Aorta (tissue), 5 donors: ENCODE data around the gene ZNF22. TPM values are rescaled to one million over a fixed set of nuclear protein-coding genes. Genes with fewer than 3 reads are reported as not detected.
A peak's percentile ranks its signal among the peaks of the same experiment; 100 is the strongest.

Experiments used
- ATAC-seq: fragments of 200-7000 bp; cut with Tn5 transposase; one replicate; pipeline ENCODE4 v1.9.1; 2022; ENCODE audit warnings: moderate library complexity; ENCODE audit not compliant: low FRiP score
- DNase-seq, 2 donors: peaks; one replicate each; pipeline ENCODE4 v3.0.0-alpha.2; 2020
- H3K27ac ChIP-seq, 2 donors: one replicate each; pipeline ENCODE4 v1.5.1; 2013; ENCODE audit warnings: low read length in 2 of 2, mild to moderate bottlenecking in 2 of 2, moderate library complexity in 2 of 2, control low read depth in 1 of 2, inconsistent platforms in 1 of 2, low read depth in 1 of 2
- H3K27me3 ChIP-seq, 2 donors: one replicate each; pipeline ENCODE4 v1.6.1; 2013; ENCODE audit warnings: control low read depth in 1 of 2, low read length in 1 of 2, mild to moderate bottlenecking in 1 of 2, moderate library complexity in 1 of 2; ENCODE audit not compliant: insufficient read depth in 2 of 2, control insufficient read depth in 1 of 2
- H3K36me3 ChIP-seq, 2 donors: one replicate each; pipeline ENCODE4 v1.6.1; 2013; ENCODE audit warnings: control low read depth in 1 of 2, low read length in 1 of 2, mild to moderate bottlenecking in 1 of 2; ENCODE audit not compliant: insufficient read depth in 2 of 2, control insufficient read depth in 1 of 2
- H3K4me1 ChIP-seq, 2 donors: one replicate each; pipeline ENCODE4 v1.6.1; 2013; ENCODE audit warnings: low read length in 2 of 2, control low read depth in 1 of 2, mild to moderate bottlenecking in 1 of 2, moderate library complexity in 1 of 2; ENCODE audit not compliant: insufficient read depth in 2 of 2, control insufficient read depth in 1 of 2
- H3K4me3 ChIP-seq, 2 donors: one replicate each; pipeline ENCODE4 v1.5.1; 2013; ENCODE audit warnings: low read length in 2 of 2, control low read depth in 1 of 2, mild to moderate bottlenecking in 1 of 2
- H3K9me3 ChIP-seq: one replicate; pipeline ENCODE4 v1.6.1; 2013; ENCODE audit warnings: mild to moderate bottlenecking, low read length; ENCODE audit not compliant: control insufficient read depth
- WGBS, 2 donors: extraction: QIAGEN DNeasy Blood & Tissue Kit; methylation state at CpG; one replicate each; pipeline ENCODE4 v1.1.7; 2013; 5-methylcytosine and 5-hydroxymethylcytosine counted together
- intact Hi-C, 2 donors: fragments of 100-400 bp; cut with DNase I; formaldehyde crosslinking; loops; one replicate each; pipeline versions ENCODE4 v1.14.2 to v1.15.0; 2022
- polyA plus RNA-seq, 2 donors: library from polyadenylated mRNA; stranded (reverse); fragments of 200-250 nt; gene quantifications; one replicate each; pipeline ENCODE4 v1.2.3, GENCODE V29; 2013
- total RNA-seq, 2 donors: library from RNA; stranded (reverse); fragmentation: NEBNext Ultra II Directional; extraction: Animal tissue kit (Norgen Biotek cat#: 25700); gene quantifications; one replicate each; pipeline ENCODE4 v1.2.1, GENCODE V29; 2021
- donor health status: healthy with polysubstance abuse.
- donor health status: Bipolar disorder and iron deficiency.
- donor health status: DM: no; HTN: no; CAD: no.
- donor health status: DM: no; HTN: no; CAD: no.
- donor health status: DM: yes; HTN: yes; CAD: no.

The ZNF22 gene
- total and polyA plus RNA-seq, 4 donors, result 12.4 to 20.9 (median 19.9) TPM

DNA sequence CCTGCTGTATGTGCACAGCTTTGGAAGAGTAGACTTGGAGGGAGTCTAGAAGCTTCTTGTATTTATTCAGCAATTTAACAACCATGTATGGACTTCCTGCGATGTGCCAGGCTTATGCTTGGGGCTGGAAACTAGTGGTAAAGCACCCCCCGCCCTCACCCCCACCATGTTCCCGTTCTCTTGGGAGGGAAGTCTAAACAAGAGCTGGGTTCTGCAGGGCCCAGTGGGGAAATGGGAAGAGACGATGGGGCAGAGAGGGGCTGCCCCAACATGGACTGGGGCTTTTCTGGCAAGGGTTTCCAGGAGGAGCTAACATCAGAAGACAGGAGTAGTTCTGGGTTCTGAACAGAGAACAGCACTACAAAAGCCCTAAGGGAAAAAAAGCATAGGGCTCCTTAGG is 33.1 kb upstream of the ZNF22 start:
- H3K27me3 ChIP-seq, result no peaks in the 10 kb centered on the region
- ATAC-seq (no peak), DNase-seq (peak in 1 of 2 donors; percentile 81)
- H3K4me1 ChIP-seq, result no peaks in the 10 kb centered on the region
- peaks cover 0 to 4% of the 10 kb centered on the region in 2 donors for H3K36me3 ChIP-seq
- H3K9me3 ChIP-seq, result no peaks in the 10 kb centered on the region
- H3K27ac ChIP-seq, result no peak overlapping the region
- no peak overlapping the region for H3K4me3 ChIP-seq
- 41 to 47% methylated on average over 4 of the region's 4 CpGs for WGBS, 2 donors
- intact Hi-C loops, result no loop called here

DNA sequence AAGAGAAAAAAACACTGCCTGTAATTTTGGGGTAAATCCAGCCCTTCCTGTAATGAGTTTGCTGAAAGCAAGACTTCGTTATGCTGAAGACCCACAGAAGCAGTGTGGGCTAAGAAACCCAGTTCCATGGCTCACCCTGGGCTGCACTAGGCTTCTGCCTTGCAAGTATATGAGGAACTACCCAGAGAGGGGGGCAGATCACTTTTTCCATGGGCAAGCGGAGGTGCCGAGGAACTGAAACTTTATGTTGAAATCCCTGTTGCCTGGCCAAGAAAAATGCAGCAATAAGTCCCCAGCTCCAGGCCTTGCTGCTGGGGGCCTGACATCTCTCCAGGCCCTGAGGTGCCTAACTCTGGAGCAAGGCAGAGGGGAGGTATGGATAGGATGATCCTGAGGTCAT is 32.6 kb upstream of the ZNF22 start:
- 2 to 7% methylated on average over 3 of the region's 3 CpGs for WGBS, 2 donors
- intact Hi-C loops, result no loop called here

DNA sequence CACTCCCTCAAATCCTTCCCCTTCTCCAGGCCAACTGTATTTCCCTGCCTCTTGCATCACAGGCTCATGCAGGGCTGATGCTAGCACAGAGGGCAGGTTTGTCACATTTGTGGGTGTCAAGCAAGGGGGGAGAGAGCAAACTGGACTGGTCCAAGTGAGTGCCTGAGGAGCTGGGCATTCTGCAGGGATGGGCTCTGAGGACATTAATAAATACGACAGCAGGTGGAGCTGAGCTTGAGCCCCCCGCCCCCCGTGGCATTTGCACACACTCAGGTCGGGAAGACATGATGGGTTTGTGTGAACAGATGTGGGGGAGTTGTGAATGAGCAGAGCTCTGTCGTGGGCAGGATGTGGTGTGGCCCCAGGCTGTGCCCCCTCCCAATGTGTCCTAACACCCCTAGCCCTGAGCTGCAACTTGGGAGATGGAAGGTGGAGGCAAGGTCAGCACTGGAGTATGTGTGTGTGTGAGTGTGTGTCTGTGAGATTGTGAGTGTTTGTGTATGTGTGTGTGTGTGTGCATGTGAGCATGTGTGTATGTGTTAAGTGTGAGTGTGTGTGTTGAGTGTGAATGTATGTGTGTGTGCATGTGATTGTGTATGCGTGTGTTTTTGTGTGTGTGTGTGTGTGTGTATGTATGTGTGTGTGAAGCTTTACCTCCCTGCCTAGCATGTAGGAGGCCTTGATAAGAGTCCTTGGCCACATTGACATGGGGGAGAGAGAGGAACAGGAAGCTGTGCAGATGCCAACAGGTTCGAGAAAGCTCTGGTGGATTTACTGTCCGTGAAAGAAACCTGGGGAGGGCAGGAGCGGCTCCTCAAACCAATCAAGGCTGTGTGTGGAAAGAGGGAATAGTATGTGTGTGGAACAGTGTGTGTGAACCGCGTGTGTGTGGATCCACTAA is 32.0 kb upstream of the ZNF22 start:
- intact Hi-C loops, result no loop called here
- Histone ChIP-seq H3K4me3 (no peak overlapping the region), H3K9me3 (no peaks in the 10 kb centered on the region), H3K27ac (no peak overlapping the region), H3K4me1 (no peaks in the 10 kb centered on the region), H3K36me3 (peaks cover 0 to 4% of the 10 kb centered on the region in 2 donors), H3K27me3 (no peaks in the 10 kb centered on the region)
- 75 to 78% methylated on average over 11 of the region's 11 CpGs for WGBS, 2 donors
- peak in 1 of 2 donors; percentile 69 for DNase-seq
- no peak for ATAC-seq

More for the DNA sequence above, 32.6 kb upstream of the ZNF22 start:
- Histone ChIP-seq H3K27ac (no peak overlapping the region), H3K4me1 (no peaks in the 10 kb centered on the region), H3K4me3 (no peak overlapping the region), H3K27me3 (no peaks in the 10 kb centered on the region), H3K36me3 (peaks cover 0 to 4% of the 10 kb centered on the region in 2 donors), H3K9me3 (no peaks in the 10 kb centered on the region)
- peak; percentile 78 to 86 for DNase-seq
- ATAC-seq, result peak; percentile 56

DNA sequence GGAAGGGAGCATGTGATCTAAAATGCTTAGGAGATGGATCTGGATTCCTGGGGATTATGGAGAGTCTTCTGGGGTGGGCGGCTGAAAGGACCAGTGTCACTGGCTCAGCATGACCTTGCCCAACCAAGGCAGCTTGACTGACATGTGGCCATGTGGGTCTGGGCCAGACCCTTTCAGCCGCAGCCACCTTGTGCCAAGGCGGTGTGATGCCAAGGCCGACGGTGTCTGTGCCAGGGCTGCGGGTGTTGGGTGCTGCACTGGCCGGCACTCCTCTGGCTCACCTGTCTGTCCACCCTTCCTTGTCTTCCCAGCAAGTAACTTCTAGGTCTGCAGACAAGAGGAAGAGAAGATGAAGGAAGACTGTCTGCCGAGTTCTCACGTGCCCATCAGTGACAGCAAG is 30.9 kb upstream of the ZNF22 start:
- peaks cover 0 to 4% of the 10 kb centered on the region in 2 donors for H3K36me3 ChIP-seq
- no peaks in the 10 kb centered on the region for H3K4me1 ChIP-seq
- H3K27ac ChIP-seq, result no peak overlapping the region
- no peak overlapping the region for H3K4me3 ChIP-seq
- 33 to 37% methylated on average over 9 of the region's 9 CpGs for WGBS, 2 donors
- intact Hi-C loops, result loop anchor here in 1 of 2 donors (10.0 kb wide), 1 partner anchor 95 kb away; no protein-coding TSS in a partner anchor
- H3K9me3 ChIP-seq, result no peaks in the 10 kb centered on the region
- H3K27me3 ChIP-seq, result no peaks in the 10 kb centered on the region
- ATAC-seq (no peak), DNase-seq (peak; percentile 49 to 67)

DNA sequence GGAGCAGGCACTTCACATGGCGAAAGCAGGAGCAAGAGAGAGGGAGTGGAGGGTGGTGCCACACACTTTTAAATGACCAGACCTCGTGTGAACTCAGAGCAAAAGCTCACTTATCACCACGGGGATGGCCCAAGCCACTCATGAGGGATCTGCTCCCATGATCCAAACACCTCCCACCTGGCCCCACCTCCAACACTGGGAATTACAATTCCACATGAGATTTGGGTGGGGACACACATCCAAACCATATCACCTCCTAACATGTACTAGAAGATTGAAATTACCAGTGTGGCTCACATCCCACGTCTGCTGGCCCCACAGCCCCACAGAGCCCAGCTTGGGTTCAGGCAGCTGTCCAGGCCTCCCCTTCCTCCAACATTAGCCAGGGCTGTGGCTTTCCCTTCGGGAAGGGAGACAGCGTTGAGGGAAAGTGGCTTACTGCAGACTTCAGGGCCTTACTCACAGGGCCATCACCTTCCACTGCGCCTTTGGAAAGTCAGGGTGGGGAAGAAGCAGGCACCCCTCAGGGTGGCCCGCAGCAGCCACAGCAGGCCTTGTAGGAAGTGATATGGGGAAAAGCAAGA is 29.8 kb upstream of the ZNF22 start:
- no peak overlapping the region for H3K4me3 ChIP-seq
- H3K27ac ChIP-seq, result no peak overlapping the region
- intact Hi-C loops, result loop anchor here in 1 of 2 donors (10.0 kb wide), 1 partner anchor 96 kb away; no protein-coding TSS in a partner anchor
- ATAC-seq (no peak), DNase-seq (peak in 1 of 2 donors; percentile 65)
- no peaks in the 10 kb centered on the region for H3K9me3 ChIP-seq
- WGBS, 2 donors, result 93 to 94% methylated on average over 8 of the region's 8 CpGs
- H3K27me3 ChIP-seq, result no peaks in the 10 kb centered on the region
- H3K4me1 ChIP-seq, result no peaks in the 10 kb centered on the region
- H3K36me3 ChIP-seq, result peaks cover 0 to 4% of the 10 kb centered on the region in 2 donors

DNA sequence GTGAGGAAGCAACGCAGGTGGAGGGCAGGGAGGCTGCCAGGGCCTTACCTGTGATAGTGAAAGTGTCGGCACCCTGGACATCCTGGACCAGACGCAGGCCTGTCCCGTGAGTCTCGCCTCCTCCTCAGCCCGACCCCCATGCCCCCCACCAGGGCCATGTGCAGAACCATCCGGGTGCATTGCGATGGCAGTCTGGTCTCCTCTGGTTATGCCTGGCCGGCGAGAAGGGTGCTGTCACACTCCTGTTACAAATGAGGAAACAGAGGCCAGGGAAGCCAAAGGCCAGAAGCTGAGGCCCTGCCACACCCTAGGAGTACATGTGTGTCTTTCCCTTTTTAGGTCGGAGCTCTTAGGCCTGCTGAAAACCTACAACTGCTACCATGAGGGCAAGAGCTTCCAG is 29.3 kb upstream of the ZNF22 start:
- Histone ChIP-seq H3K4me1 (no peaks in the 10 kb centered on the region), H3K36me3 (peaks cover 0 to 4% of the 10 kb centered on the region in 2 donors), H3K4me3 (no peak overlapping the region), H3K27me3 (no peaks in the 10 kb centered on the region), H3K27ac (no peak overlapping the region), H3K9me3 (no peaks in the 10 kb centered on the region)
- intact Hi-C loops, result loop anchor here in 1 of 2 donors (10.0 kb wide), 1 partner anchor 97 kb away; no protein-coding TSS in a partner anchor
- no peak for ATAC-seq
- DNase-seq, result peak; percentile 54 to 59
- 92 to 94% methylated on average over 11 of the region's 11 CpGs for WGBS, 2 donors

DNA sequence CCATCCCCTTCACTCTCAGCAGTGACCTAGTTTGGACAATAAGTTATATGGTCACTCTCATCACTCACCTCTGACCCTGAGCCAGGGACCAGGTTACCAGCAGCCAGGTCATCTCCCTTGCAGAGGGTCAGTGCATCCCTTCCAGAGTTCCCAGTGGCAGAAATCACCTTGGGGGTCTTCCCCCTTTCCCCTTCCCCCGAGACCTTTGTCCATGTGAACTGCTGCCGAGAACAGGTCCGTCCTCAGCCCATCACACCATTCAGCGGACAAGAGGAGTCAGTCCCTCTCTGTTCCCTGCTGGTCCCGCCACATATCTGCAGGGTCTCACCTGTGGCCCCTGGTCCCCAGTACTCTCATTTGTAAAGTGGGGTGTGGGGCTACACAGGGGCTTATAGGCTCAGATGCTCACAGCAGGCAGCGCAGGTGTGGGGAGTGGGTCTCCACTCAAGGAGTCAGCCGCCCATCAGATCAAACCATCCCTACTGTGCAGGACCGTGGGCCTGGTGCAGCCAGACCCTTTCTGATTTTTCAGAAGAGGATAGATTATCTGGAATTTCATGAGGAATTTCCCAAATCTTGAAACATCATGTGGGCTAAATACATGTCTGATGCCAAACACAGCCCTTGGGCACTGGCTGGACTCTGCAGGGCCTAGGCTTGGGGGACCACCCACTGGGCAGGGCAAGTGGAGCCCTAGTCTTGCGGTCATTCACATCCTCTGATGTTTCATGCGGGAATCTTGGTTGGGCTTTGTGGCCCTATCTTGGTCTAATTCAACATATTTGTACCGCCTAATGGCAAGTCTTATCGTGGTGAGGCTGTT is 28.6 kb upstream of the ZNF22 start:
- peaks cover 0 to 4% of the 10 kb centered on the region in 2 donors for H3K36me3 ChIP-seq

DNA sequence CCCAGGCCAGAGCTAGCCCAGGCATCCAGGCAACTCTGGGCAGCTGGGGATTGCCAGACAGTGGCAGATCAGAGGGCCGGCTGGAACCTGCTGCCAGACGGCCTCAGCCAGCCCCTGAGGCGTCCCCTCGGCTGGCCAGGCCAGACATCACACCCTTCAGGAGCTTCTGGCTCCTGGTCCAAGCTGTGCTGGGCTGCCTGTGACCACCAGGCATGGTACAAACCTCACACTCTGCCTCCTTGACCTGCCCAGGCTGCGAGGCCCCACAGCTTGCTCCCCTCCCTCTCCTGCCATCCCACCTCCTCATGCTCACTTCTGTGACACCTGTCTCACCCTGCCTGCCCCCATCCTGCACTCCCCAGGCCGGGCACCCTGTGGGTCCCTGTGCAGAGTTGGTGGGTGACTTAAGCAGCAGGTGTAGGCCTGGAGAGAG is 27.8 kb upstream of the ZNF22 start:
- H3K4me3 ChIP-seq, result no peak overlapping the region
- intact Hi-C loops, result loop anchor here in 1 of 2 donors (10.0 kb wide), 1 partner anchor 98 kb away; no protein-coding TSS in a partner anchor
- H3K9me3 ChIP-seq, result no peaks in the 10 kb centered on the region
- H3K36me3 ChIP-seq, result peaks cover 0 to 4% of the 10 kb centered on the region in 2 donors
- no peaks in the 10 kb centered on the region for H3K27me3 ChIP-seq
- H3K27ac ChIP-seq, result no peak overlapping the region
- ATAC-seq (no peak), DNase-seq (peak in 1 of 2 donors; percentile 52)
- 32 to 39% methylated on average over 6 of the region's 6 CpGs for WGBS, 2 donors
- H3K4me1 ChIP-seq, result no peaks in the 10 kb centered on the region

More for the DNA sequence above, 28.6 kb upstream of the ZNF22 start:
- WGBS, 2 donors, result 92 to 93% methylated on average over 12 of the region's 12 CpGs
- Histone ChIP-seq H3K9me3 (no peaks in the 10 kb centered on the region), H3K4me3 (no peak overlapping the region), H3K27me3 (no peaks in the 10 kb centered on the region), H3K27ac (no peak overlapping the region), H3K4me1 (no peaks in the 10 kb centered on the region)
- DNase-seq (peak in 1 of 2 donors; percentile 54), ATAC-seq (no peak)
- intact Hi-C loops, result loop anchor here in 1 of 2 donors (10.0 kb wide), 1 partner anchor 97 kb away; no protein-coding TSS in a partner anchor
